DOHH2 (cell line): ENCODE measurements around the gene PITPNM1.

Experiments
- H3F3A ChIP-seq: fragments of 200-600 bp; sonication (generic), shearing (Covaris generic); 2 replicates; pipeline ENCODE4 v1.6.0; 2016; ENCODE audit warnings: antibody characterized with exemption, mild to moderate bottlenecking; ENCODE audit not compliant: control insufficient read depth, insufficient read depth
- H3K27ac ChIP-seq: fragments of 200-600 bp; sonication (generic); 2 replicates; pipeline ENCODE4 v1.5.1; 2014; ENCODE audit warnings: low read depth, mild to moderate bottlenecking, low read length, moderate library complexity
- H3K27me3 ChIP-seq: fragments of 200-600 bp; sonication (generic); 2 replicates; pipeline ENCODE4 v1.6.1; 2014; ENCODE audit warnings: mild to moderate bottlenecking, low read length, mixed read lengths; ENCODE audit not compliant: control insufficient read depth
- H3K36me3 ChIP-seq: fragments of 200-600 bp; sonication (generic); 2 replicates; pipeline ENCODE4 v1.6.1; 2014; ENCODE audit warnings: mild to moderate bottlenecking, low read length, moderate library complexity, mixed read lengths; ENCODE audit not compliant: control insufficient read depth
- H3K4me1 ChIP-seq: fragments of 200-600 bp; sonication (generic); 2 replicates; pipeline ENCODE4 v1.6.1; 2014; ENCODE audit warnings: mild to moderate bottlenecking, low read length, mixed read lengths; ENCODE audit not compliant: control insufficient read depth
- H3K4me2 ChIP-seq: fragments of 200-600 bp; sonication (generic); 2 replicates; pipeline ENCODE4 v1.6.0; 2014; ENCODE audit warnings: mild to moderate bottlenecking, low read length, moderate library complexity
- H3K4me3 ChIP-seq: fragments of 200-600 bp; sonication (generic); 2 replicates; pipeline ENCODE4 v1.5.1; 2014; ENCODE audit warnings: mild to moderate bottlenecking, low read length, mixed read lengths
- H3K79me2 ChIP-seq: fragments of 200-600 bp; sonication (generic); 2 replicates; pipeline ENCODE4 v1.6.1; 2014; ENCODE audit warnings: mild to moderate bottlenecking, low read length, mixed read lengths; ENCODE audit not compliant: control insufficient read depth
- H3K9me2 ChIP-seq: fragments of 200-600 bp; sonication (generic); replicated peaks from 2 replicates; pipeline ENCODE4 v1.6.1; 2014; ENCODE audit warnings: mild to moderate bottlenecking, low read length, mixed read lengths; ENCODE audit not compliant: control insufficient read depth
- H3K9me3 ChIP-seq: fragments of 200-600 bp; sonication (generic); 2 replicates; pipeline ENCODE4 v1.6.1; 2014; ENCODE audit warnings: antibody characterized with exemption, low read length, mixed read lengths; ENCODE audit not compliant: control insufficient read depth, insufficient read depth
- H4K20me1 ChIP-seq: fragments of 200-600 bp; sonication (generic); 2 replicates; pipeline ENCODE4 v1.6.0; 2014; ENCODE audit warnings: low read depth, mild to moderate bottlenecking, antibody characterized with exemption, low read length, moderate library complexity; ENCODE audit not compliant: control insufficient read depth, insufficient read depth
- CTCF ChIP-seq: fragments of 200-600 bp; sonication (generic); IDR thresholded peaks from one replicate; pipeline ENCODE4 v1.5.1; 2014; ENCODE audit warnings: antibody characterized with exemption, mild to moderate bottlenecking, low read depth, low read length; ENCODE audit not compliant: poor library complexity, severe bottlenecking
- EZH2phosphoT487 ChIP-seq: fragments of 200-600 bp; sonication (generic); IDR thresholded peaks from 2 replicates; pipeline ENCODE4 v1.6.1; 2017; ENCODE audit warnings: borderline replicate concordance, mild to moderate bottlenecking, antibody characterized with exemption, low read length, moderate library complexity, mixed read lengths

Gene PITPNM1

GRCh38 chr11:67494371-67495233 lies 10.6 kb downstream of the PITPNM1 start:
- Histone ChIP-seq H3K9me3 (no peaks in the 10 kb centered on the region), H3K27me3 (no peaks in the 10 kb centered on the region), H3K4me1 (no peaks in the 10 kb centered on the region), H3F3A (peaks cover 4% of the 10 kb centered on the region; the same call in 1 of the 2 replicates), H3K36me3 (peaks cover 74% of the 10 kb centered on the region), H3K27ac (no peak overlapping the region), H3K4me3 (no peak overlapping the region), H3K9me2 (no peaks in the 10 kb centered on the region), H4K20me1 (no peaks in the 10 kb centered on the region), H3K79me2 (no peaks in the 10 kb centered on the region), H3K4me2 (no peak overlapping the region)
- no peak for TF ChIP-seq CTCF
- TF ChIP-seq EZH2phosphoT487: no peak

GRCh38 chr11:67493548-67494370 lies 11.4 kb downstream of the PITPNM1 start:
- Histone ChIP-seq H3F3A (peaks cover 4% of the 10 kb centered on the region; the same call in 1 of the 2 replicates), H3K36me3 (peaks cover 82% of the 10 kb centered on the region), H4K20me1 (no peaks in the 10 kb centered on the region), H3K4me3 (no peak overlapping the region), H3K27ac (no peak overlapping the region), H3K4me2 (no peak overlapping the region), H3K9me2 (no peaks in the 10 kb centered on the region), H3K79me2 (0 out of 2 replicates have a peak, but pooled peaks cover under 1% of the 10 kb centered on the region), H3K27me3 (no peaks in the 10 kb centered on the region), H3K4me1 (no peaks in the 10 kb centered on the region), H3K9me3 (no peaks in the 10 kb centered on the region)
- TF ChIP-seq CTCF (no peak), EZH2phosphoT487 (no peak)

- Histone ChIP-seq H3K27me3 (no peaks in the 10 kb centered on the region), H3K4me3 (no peak overlapping the region), H3K79me2 (peaks cover 5% of the 10 kb centered on the region), H3K9me3 (no peaks in the 10 kb centered on the region), H3K36me3 (peaks cover 80% of the 10 kb centered on the region), H3F3A (peaks cover 4% of the 10 kb centered on the region; the same call in 1 of the 2 replicates), H3K9me2 (no peaks in the 10 kb centered on the region), H3K27ac (no peak overlapping the region), H3K4me1 (no peaks in the 10 kb centered on the region), H3K4me2 (no peak overlapping the region), H4K20me1 (no peaks in the 10 kb centered on the region)
- TF ChIP-seq CTCF (no peak), EZH2phosphoT487 (no peak)
Measured at GRCh38 chr11:67492801-67493547, 12.2 kb downstream of the PITPNM1 start.
